SK-N-SH treated with all-trans-retinoic acid at 6 μM for 48 hours (cell line): ENCODE measurements around the gene UNC5B.

Experiments used
- ATAC-seq: fragments of 200-7000 bp; cut with Tn5 transposase; 3 replicates; pipeline ENCODE4 v1.9.1; 2020; ENCODE audit warnings: mild to moderate bottlenecking, moderate library complexity
- BACH2 ChIP-seq: fragments of 250-450 bp; sonication (Bioruptor Pico); IDR thresholded peaks from 2 replicates; pipeline ENCODE4 v1.9.0; 2021; ENCODE audit warnings: mild to moderate bottlenecking, borderline replicate concordance
- CSDC2 ChIP-seq: fragments of 250-450 bp; sonication (Bioruptor Pico); IDR thresholded peaks from 2 replicates; pipeline ENCODE4 v1.5.0; 2020; ENCODE audit warnings: mild to moderate bottlenecking, moderate library complexity
- ESRRG ChIP-seq: fragments of 250-450 bp; sonication (Bioruptor Pico); IDR thresholded peaks from 2 replicates; pipeline ENCODE4 v1.6.1; 2021; ENCODE audit warnings: mild to moderate bottlenecking
- ISL1 ChIP-seq: fragments of 250-450 bp; sonication (Bioruptor Pico); IDR thresholded peaks from 2 replicates; pipeline ENCODE4 v2.1.2; 2022; ENCODE audit warnings: mild to moderate bottlenecking, moderate library complexity
- OSR1 ChIP-seq: fragments of 250-450 bp; sonication (Bioruptor Pico); IDR thresholded peaks from 2 replicates; pipeline ENCODE4 v1.8.0; 2022; ENCODE audit warnings: moderate library complexity, mild to moderate bottlenecking, inconsistent platforms
- PPARA ChIP-seq: fragments of 250-450 bp; sonication (Bioruptor Pico); IDR thresholded peaks from 2 replicates; pipeline ENCODE4 v1.5.0; 2020; ENCODE audit warnings: mild to moderate bottlenecking, borderline replicate concordance
- RARB ChIP-seq: fragments of 250-450 bp; sonication (Bioruptor Pico); IDR thresholded peaks from 2 replicates; pipeline ENCODE4 v1.8.0; 2021; ENCODE audit warnings: mild to moderate bottlenecking, moderate library complexity
- ZC3H10 ChIP-seq: fragments of 250-450 bp; sonication (Bioruptor Pico); IDR thresholded peaks from 2 replicates; pipeline ENCODE4 v1.5.1; 2021; ENCODE audit warnings: mild to moderate bottlenecking, moderate library complexity
- ZFP30 ChIP-seq: fragments of 450-650 bp; formaldehyde crosslinking; IDR thresholded peaks from 2 replicates; pipeline ENCODE4 v1.5.0; 2022; ENCODE audit warnings: mild to moderate bottlenecking, moderate library complexity
- ZNF565 ChIP-seq: fragments of 450-650 bp; formaldehyde crosslinking; conservative IDR thresholded peaks from 2 replicates; pipeline ENCODE4 v1.5.0; 2020; ENCODE audit warnings: low read depth, mild to moderate bottlenecking, moderate library complexity
- ZNF70 ChIP-seq: fragments of 450-650 bp; formaldehyde crosslinking; IDR thresholded peaks from 2 replicates; pipeline ENCODE4 v1.5.0; 2020; ENCODE audit warnings: mild to moderate bottlenecking, moderate library complexity
- ZNF8 ChIP-seq: fragments of 450-650 bp; formaldehyde crosslinking; IDR thresholded peaks from 2 replicates; pipeline ENCODE4 v1.5.0; 2020; ENCODE audit warnings: mild to moderate bottlenecking, moderate library complexity
- TF ChIP-seq, protein P1 (sequence below): fragments of 250-450 bp; sonication (Bioruptor Pico); IDR thresholded peaks from 2 replicates; pipeline ENCODE4 v1.5.0; 2020; ENCODE audit warnings: mild to moderate bottlenecking, moderate library complexity
- TF ChIP-seq, protein P2 (sequence below): fragments of 250-450 bp; sonication (Bioruptor Pico); IDR thresholded peaks from 2 replicates; pipeline ENCODE4 v1.5.1; 2020; ENCODE audit warnings: low read depth, mild to moderate bottlenecking, moderate library complexity
- TF ChIP-seq, protein P3 (sequence below): fragments of 250-450 bp; sonication (Bioruptor Pico); IDR thresholded peaks from 2 replicates; pipeline ENCODE4 v1.8.0; 2021; ENCODE audit warnings: low read depth, mild to moderate bottlenecking, moderate library complexity, borderline replicate concordance
- TF ChIP-seq, protein P4 (sequence below): fragments of 250-450 bp; sonication (Bioruptor Pico); IDR thresholded peaks from 2 replicates; pipeline ENCODE4 v1.5.1; 2021; ENCODE audit warnings: mild to moderate bottlenecking, moderate library complexity
- TF ChIP-seq, protein P5 (sequence below): fragments of 250-450 bp; sonication (Bioruptor Pico); IDR thresholded peaks from 2 replicates; pipeline ENCODE4 v1.8.0; 2020; ENCODE audit warnings: mild to moderate bottlenecking, moderate library complexity, borderline replicate concordance

Gene UNC5B

DNA sequence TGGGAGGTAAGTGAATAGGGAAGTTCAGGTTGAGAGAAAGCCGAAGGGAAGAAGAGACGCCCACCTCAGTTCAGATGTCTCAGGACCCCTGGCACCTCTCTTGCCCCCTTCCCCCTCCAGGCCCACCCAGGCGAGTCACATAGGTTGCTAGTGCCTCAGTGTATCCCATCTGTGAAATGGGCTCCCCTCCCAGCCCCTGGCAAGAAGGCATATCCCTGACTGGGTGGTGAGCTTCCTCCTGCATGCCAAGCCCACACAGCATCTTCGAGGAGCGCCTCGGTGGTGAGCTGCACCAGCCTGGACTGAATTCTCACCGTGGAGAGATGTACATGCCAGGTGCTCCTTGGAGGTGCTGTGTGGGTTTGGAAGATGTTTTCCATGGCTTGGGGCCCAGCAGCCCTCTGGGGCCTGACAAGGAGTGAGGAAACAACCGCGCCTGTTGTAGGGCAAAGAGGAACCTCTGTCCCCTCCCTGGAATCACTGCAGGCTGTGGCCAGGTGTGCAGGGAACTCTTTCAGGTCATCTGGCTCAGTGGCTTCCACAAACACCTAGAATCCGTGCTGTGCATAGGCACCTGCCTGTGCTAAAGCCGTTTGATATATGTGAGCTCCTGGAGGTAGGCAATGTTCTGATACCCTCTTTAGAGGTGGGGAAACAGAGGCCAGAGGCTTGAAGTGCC, 45.1 kb downstream of the UNC5B start (continued):
- TF ChIP-seq, protein P1, sequence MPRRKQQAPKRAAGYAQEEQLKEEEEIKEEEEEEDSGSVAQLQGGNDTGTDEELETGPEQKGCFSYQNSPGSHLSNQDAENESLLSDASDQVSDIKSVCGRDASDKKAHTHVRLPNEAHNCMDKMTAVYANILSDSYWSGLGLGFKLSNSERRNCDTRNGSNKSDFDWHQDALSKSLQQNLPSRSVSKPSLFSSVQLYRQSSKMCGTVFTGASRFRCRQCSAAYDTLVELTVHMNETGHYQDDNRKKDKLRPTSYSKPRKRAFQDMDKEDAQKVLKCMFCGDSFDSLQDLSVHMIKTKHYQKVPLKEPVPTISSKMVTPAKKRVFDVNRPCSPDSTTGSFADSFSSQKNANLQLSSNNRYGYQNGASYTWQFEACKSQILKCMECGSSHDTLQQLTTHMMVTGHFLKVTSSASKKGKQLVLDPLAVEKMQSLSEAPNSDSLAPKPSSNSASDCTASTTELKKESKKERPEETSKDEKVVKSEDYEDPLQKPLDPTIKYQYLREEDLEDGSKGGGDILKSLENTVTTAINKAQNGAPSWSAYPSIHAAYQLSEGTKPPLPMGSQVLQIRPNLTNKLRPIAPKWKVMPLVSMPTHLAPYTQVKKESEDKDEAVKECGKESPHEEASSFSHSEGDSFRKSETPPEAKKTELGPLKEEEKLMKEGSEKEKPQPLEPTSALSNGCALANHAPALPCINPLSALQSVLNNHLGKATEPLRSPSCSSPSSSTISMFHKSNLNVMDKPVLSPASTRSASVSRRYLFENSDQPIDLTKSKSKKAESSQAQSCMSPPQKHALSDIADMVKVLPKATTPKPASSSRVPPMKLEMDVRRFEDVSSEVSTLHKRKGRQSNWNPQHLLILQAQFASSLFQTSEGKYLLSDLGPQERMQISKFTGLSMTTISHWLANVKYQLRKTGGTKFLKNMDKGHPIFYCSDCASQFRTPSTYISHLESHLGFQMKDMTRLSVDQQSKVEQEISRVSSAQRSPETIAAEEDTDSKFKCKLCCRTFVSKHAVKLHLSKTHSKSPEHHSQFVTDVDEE (CRISPR knock-in tag), result no peak
- no peak for TF ChIP-seq BACH2 (CRISPR knock-in tag)

DNA sequence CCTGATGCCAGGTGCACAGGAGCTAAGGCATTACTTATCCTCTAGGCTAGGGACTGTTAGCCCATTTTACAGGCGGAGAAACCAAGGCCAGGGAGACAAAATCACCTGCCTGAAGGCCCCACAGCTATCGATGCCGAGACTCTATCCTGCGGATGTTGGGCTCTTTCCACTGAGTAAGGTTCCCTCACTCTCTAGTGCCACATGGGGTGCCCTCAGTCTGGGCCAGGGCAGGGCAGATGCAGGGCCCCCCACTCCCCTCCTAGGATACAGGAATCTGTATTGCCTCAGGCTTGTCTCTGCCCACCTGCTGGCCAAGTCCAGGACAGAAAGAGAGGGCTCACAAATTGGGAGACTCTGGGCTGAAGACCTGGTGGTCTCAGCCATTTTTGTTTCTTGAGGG, 45.7 kb downstream of the UNC5B start:
- TF ChIP-seq, protein P2, sequence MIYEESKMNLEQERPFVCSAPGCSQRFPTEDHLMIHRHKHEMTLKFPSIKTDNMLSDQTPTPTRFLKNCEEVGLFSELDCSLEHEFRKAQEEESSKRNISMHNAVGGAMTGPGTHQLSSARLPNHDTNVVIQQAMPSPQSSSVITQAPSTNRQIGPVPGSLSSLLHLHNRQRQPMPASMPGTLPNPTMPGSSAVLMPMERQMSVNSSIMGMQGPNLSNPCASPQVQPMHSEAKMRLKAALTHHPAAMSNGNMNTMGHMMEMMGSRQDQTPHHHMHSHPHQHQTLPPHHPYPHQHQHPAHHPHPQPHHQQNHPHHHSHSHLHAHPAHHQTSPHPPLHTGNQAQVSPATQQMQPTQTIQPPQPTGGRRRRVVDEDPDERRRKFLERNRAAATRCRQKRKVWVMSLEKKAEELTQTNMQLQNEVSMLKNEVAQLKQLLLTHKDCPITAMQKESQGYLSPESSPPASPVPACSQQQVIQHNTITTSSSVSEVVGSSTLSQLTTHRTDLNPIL, result no peak
- TF ChIP-seq, protein P3, sequence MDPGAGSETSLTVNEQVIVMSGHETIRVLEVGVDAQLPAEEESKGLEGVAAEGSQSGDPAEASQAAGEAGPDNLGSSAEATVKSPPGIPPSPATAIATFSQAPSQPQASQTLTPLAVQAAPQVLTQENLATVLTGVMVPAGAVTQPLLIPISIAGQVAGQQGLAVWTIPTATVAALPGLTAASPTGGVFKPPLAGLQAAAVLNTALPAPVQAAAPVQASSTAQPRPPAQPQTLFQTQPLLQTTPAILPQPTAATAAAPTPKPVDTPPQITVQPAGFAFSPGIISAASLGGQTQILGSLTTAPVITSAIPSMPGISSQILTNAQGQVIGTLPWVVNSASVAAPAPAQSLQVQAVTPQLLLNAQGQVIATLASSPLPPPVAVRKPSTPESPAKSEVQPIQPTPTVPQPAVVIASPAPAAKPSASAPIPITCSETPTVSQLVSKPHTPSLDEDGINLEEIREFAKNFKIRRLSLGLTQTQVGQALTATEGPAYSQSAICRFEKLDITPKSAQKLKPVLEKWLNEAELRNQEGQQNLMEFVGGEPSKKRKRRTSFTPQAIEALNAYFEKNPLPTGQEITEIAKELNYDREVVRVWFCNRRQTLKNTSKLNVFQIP (CRISPR knock-in tag), result no peak
- TF ChIP-seq RARB (CRISPR knock-in tag), result no peak
- ATAC-seq, result no peak

DNA sequence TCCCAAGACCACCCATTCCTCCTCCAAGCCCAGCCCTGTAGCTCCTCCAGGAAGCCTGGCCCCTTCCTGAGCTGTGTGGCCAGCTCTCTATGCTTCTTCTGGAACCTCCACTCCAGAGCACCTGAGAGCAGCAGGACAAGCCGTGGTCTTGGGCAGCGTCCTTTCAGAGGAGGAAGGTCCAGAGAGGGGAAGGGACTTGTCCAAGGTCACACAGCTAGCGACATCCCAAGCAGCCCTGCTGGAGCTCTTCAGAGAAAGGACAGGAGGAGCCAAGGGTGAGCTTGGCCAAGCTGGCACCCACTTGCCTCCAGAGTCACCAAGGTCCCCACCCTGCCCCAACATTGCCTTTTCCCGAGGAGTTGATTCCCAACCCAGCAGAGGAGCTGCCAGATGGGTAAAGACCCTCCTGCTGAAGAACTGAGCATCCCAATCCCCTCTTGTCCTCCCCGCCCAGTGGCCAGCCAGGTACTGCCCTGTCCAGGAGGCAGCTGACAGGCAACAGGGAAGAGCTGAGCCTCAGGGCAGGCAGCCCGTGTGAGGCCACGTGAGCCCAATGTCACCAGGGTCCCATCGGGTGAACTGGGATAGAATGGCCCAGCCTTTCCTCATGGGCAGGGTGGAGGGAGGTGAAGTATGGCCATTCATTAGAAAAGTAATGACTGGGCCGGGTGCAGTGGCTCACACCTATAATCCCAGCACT, 46.2 kb downstream of the UNC5B start:
- no peak for ATAC-seq
- TF ChIP-seq ZNF565 (no peak), ZFP30 (CRISPR knock-in tag) (no peak), ZNF8 (no peak), ISL1 (CRISPR knock-in tag) (no peak), PPARA (CRISPR knock-in tag) (no peak), ESRRG (no peak), ZNF70 (no peak)
- TF ChIP-seq, protein P3 (CRISPR knock-in tag), result no peak

DNA sequence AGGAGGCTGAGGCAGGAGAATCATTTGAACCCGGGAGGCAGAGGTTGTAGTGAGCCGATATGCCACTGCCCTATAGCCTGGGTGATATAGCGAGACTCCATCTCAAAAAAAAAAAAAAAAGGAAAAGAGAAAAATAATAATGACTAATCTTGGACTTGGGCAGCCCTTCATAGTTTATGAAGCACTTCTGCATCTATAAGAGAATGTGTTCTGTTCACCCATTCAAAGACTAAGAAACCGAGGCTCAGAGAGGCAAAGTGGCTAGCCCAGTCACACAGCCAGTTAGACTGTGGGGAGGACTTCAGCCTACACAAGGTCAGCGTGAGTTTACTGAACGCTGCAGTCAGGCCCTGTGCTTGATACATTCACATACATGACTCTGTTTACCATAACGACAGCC, 46.9 kb downstream of the UNC5B start:
- TF ChIP-seq, protein P4, sequence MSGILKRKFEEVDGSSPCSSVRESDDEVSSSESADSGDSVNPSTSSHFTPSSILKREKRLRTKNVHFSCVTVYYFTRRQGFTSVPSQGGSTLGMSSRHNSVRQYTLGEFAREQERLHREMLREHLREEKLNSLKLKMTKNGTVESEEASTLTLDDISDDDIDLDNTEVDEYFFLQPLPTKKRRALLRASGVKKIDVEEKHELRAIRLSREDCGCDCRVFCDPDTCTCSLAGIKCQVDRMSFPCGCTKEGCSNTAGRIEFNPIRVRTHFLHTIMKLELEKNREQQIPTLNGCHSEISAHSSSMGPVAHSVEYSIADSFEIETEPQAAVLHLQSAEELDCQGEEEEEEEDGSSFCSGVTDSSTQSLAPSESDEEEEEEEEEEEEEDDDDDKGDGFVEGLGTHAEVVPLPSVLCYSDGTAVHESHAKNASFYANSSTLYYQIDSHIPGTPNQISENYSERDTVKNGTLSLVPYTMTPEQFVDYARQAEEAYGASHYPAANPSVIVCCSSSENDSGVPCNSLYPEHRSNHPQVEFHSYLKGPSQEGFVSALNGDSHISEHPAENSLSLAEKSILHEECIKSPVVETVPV (CRISPR knock-in tag), result no peak
- TF ChIP-seq PPARA (CRISPR knock-in tag) (no peak), ZNF565 (no peak), OSR1 (no peak), ZC3H10 (CRISPR knock-in tag) (no peak), CSDC2 (CRISPR knock-in tag) (no peak)
- TF ChIP-seq, protein P2, result no peak
- TF ChIP-seq, protein P1 (CRISPR knock-in tag), result no peak
- TF ChIP-seq, protein P5, sequence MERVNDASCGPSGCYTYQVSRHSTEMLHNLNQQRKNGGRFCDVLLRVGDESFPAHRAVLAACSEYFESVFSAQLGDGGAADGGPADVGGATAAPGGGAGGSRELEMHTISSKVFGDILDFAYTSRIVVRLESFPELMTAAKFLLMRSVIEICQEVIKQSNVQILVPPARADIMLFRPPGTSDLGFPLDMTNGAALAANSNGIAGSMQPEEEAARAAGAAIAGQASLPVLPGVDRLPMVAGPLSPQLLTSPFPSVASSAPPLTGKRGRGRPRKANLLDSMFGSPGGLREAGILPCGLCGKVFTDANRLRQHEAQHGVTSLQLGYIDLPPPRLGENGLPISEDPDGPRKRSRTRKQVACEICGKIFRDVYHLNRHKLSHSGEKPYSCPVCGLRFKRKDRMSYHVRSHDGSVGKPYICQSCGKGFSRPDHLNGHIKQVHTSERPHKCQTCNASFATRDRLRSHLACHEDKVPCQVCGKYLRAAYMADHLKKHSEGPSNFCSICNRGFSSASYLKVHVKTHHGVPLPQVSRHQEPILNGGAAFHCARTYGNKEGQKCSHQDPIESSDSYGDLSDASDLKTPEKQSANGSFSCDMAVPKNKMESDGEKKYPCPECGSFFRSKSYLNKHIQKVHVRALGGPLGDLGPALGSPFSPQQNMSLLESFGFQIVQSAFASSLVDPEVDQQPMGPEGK (CRISPR knock-in tag), result no peak
- no peak for ATAC-seq
